ENCODE data around the gene HLX. TPM values are rescaled to one million over a fixed set of nuclear protein-coding genes. Genes with fewer than 3 reads are reported as not detected.

HLX gene
- polyA plus RNA-seq, 1 donor from 2014 or later, result not detected

GRCh38 chr1:220921971-220922635 lies 42.9 kb downstream of the HLX start:
- no peaks in the 10 kb centered on the region for H3K36me3 ChIP-seq (ENCODE audit: insufficient read depth, low read length)
- H3K4me3 ChIP-seq (ENCODE audit: low read length), result no peak overlapping the region
- H3K9me2 ChIP-seq (ENCODE audit: insufficient read depth, low read length), result no peaks in the 10 kb centered on the region
- H3F3A ChIP-seq (ENCODE audit: insufficient read depth, low read length, poor library complexity, severe bottlenecking), result no peaks in the 10 kb centered on the region
- no peak overlapping the region for H3K27ac ChIP-seq (ENCODE audit: low read length)
- no peak overlapping the region for H2AFZ ChIP-seq (ENCODE audit: low read depth, low read length)
- no peaks in the 10 kb centered on the region for H4K20me1 ChIP-seq (ENCODE audit: insufficient read depth)
- H3K27me3 ChIP-seq (ENCODE audit: insufficient read depth, low read depth, low read length), result no peaks in the 10 kb centered on the region
- no peak overlapping the region for H3K9ac ChIP-seq (ENCODE audit: low read length)
- H3K79me2 ChIP-seq (replicated peaks; ENCODE audit: insufficient read depth, low read length), result no peaks in the 10 kb centered on the region
- H3K9me3 ChIP-seq (ENCODE audit: low read length), result no peaks in the 10 kb centered on the region
- H3K4me2 ChIP-seq (ENCODE audit: low read length), result no peak overlapping the region
- TF ChIP-seq MXI1 (conservative IDR thresholded peaks at IDR 0.05; ENCODE audit: poor library complexity, severe bottlenecking) (no peak), SMC3 (conservative IDR thresholded peaks at IDR 0.05; ENCODE audit: poor library complexity) (no peak), EP300 (conservative IDR thresholded peaks at IDR 0.05; ENCODE audit: poor library complexity, severe bottlenecking) (no peak), EZH2 (IDR thresholded peaks at IDR 0.05; ENCODE audit: borderline replicate concordance, insufficient read depth, low read length, poor library complexity, severe bottlenecking) (no peak), TAF1 (IDR thresholded peaks at IDR 0.05; ENCODE audit: low read depth) (no peak), REST (IDR thresholded peaks at IDR 0.05; ENCODE audit: borderline replicate concordance) (no peak)

GRCh38 chr1:220922951-220923350 lies 43.7 kb downstream of the HLX start:
- no peaks in the 10 kb centered on the region for H3K79me2 ChIP-seq (replicated peaks; ENCODE audit: insufficient read depth, low read length)
- no peaks in the 10 kb centered on the region for H3K9me3 ChIP-seq (ENCODE audit: low read length)
- no peak overlapping the region for H2AFZ ChIP-seq (ENCODE audit: low read depth, low read length)
- H4K20me1 ChIP-seq (ENCODE audit: insufficient read depth), result no peaks in the 10 kb centered on the region
- H3K4me2 ChIP-seq (ENCODE audit: low read length), result no peak overlapping the region
- no peak overlapping the region for H3K4me3 ChIP-seq (ENCODE audit: low read length)
- no peaks in the 10 kb centered on the region for H3K36me3 ChIP-seq (ENCODE audit: insufficient read depth, low read length)
- no peak overlapping the region for H3K9ac ChIP-seq (ENCODE audit: low read length)
- H3K9me2 ChIP-seq (ENCODE audit: insufficient read depth, low read length), result no peaks in the 10 kb centered on the region
- H3K27ac ChIP-seq (ENCODE audit: low read length), result no peak overlapping the region
- no peaks in the 10 kb centered on the region for H3F3A ChIP-seq (ENCODE audit: insufficient read depth, low read length, poor library complexity, severe bottlenecking)
- TF ChIP-seq TAF1 (IDR thresholded peaks at IDR 0.05; ENCODE audit: low read depth) (no peak), MXI1 (conservative IDR thresholded peaks at IDR 0.05; ENCODE audit: poor library complexity, severe bottlenecking) (no peak), POLR2AphosphoS5 (IDR thresholded peaks at IDR 0.05) (no peak), EP300 (conservative IDR thresholded peaks at IDR 0.05; ENCODE audit: poor library complexity, severe bottlenecking) (no peak)
- no peaks in the 10 kb centered on the region for H3K27me3 ChIP-seq (ENCODE audit: insufficient read depth, low read depth, low read length)

GRCh38 chr1:220924331-220924970 lies 45.2 kb downstream of the HLX start:
- Histone ChIP-seq H3K9me2 (ENCODE audit: insufficient read depth, low read length) (no peaks in the 10 kb centered on the region), H3F3A (ENCODE audit: insufficient read depth, low read length, poor library complexity, severe bottlenecking) (no peaks in the 10 kb centered on the region), H3K27me3 (ENCODE audit: insufficient read depth, low read depth, low read length) (no peaks in the 10 kb centered on the region), H3K9ac (ENCODE audit: low read length) (no peak overlapping the region), H3K79me2 (replicated peaks; ENCODE audit: insufficient read depth, low read length) (no peaks in the 10 kb centered on the region), H3K27ac (ENCODE audit: low read length) (no peak overlapping the region), H3K9me3 (ENCODE audit: low read length) (no peaks in the 10 kb centered on the region), H3K4me3 (ENCODE audit: low read length) (no peak overlapping the region), H3K36me3 (ENCODE audit: insufficient read depth, low read length) (no peaks in the 10 kb centered on the region), H2AFZ (ENCODE audit: low read depth, low read length) (no peak overlapping the region), H3K4me2 (ENCODE audit: low read length) (no peak overlapping the region), H4K20me1 (ENCODE audit: insufficient read depth) (no peaks in the 10 kb centered on the region)
- TF ChIP-seq EZH2 (IDR thresholded peaks at IDR 0.05; ENCODE audit: borderline replicate concordance, insufficient read depth, low read length, poor library complexity, severe bottlenecking) (no peak), SMC3 (conservative IDR thresholded peaks at IDR 0.05; ENCODE audit: poor library complexity) (no peak), CTCF (IDR thresholded peaks at IDR 0.05; ENCODE audit: poor library complexity, severe bottlenecking) (no peak), RAD21 (conservative IDR thresholded peaks at IDR 0.05) (no peak), TAF1 (IDR thresholded peaks at IDR 0.05; ENCODE audit: low read depth) (no peak), EP300 (conservative IDR thresholded peaks at IDR 0.05; ENCODE audit: poor library complexity, severe bottlenecking) (no peak), REST (IDR thresholded peaks at IDR 0.05; ENCODE audit: borderline replicate concordance) (no peak), MXI1 (conservative IDR thresholded peaks at IDR 0.05; ENCODE audit: poor library complexity, severe bottlenecking) (no peak), POLR2AphosphoS5 (IDR thresholded peaks at IDR 0.05) (no peak)

Data from neural cell (in vitro differentiated cells).